ENCODE measurements around the gene PRTN3. TPM values are rescaled to one million over a fixed set of nuclear protein-coding genes. Genes with fewer than 3 reads are reported as not detected.

The PRTN3 gene
- total RNA-seq, 1 experiment from 2014 or later: not detected

- H3K36me3 Mint-ChIP-seq (ENCODE audit: insufficient read depth, unreplicated experiment): peaks cover 29% of the 10 kb centered on the region
- H3K27me3 Mint-ChIP-seq (ENCODE audit: insufficient read depth, unreplicated experiment): no peaks in the 10 kb centered on the region
- peaks cover 24% of the 10 kb centered on the region for H3K4me1 Mint-ChIP-seq (ENCODE audit: insufficient read depth, unreplicated experiment)
- ChIA-PET CTCF (interaction anchor here (0.6 to 1.0 kb wide), 2 partner anchors 13 to 129 kb away, joined by 3 read pairs; no protein-coding TSS in a partner anchor), POLR2A (no interaction called here)
- H3K9me3 Mint-ChIP-seq (ENCODE audit: unreplicated experiment): no peaks in the 10 kb centered on the region
- BruUV-seq (replicated peaks): no TSS peak
- DNase-seq (ENCODE audit: unreplicated experiment): peak; percentile 92
- H3K4me3 Mint-ChIP-seq (ENCODE audit: unreplicated experiment): no peak overlapping the region
- TF ChIP-seq, protein P1, sequence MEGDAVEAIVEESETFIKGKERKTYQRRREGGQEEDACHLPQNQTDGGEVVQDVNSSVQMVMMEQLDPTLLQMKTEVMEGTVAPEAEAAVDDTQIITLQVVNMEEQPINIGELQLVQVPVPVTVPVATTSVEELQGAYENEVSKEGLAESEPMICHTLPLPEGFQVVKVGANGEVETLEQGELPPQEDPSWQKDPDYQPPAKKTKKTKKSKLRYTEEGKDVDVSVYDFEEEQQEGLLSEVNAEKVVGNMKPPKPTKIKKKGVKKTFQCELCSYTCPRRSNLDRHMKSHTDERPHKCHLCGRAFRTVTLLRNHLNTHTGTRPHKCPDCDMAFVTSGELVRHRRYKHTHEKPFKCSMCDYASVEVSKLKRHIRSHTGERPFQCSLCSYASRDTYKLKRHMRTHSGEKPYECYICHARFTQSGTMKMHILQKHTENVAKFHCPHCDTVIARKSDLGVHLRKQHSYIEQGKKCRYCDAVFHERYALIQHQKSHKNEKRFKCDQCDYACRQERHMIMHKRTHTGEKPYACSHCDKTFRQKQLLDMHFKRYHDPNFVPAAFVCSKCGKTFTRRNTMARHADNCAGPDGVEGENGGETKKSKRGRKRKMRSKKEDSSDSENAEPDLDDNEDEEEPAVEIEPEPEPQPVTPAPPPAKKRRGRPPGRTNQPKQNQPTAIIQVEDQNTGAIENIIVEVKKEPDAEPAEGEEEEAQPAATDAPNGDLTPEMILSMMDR (IDR thresholded peaks at IDR 0.05; ENCODE audit: unreplicated experiment): no peak
- intact Hi-C loops (cut with micrococcal nuclease): loop anchor here (5.0 kb wide), 1 partner anchor 43 kb away; the partner anchor contains the start of gene R3HDM4
- no peak overlapping the region for H3K27ac Mint-ChIP-seq (ENCODE audit: low read depth, unreplicated experiment)
Measured at GRCh38 chr19:869245-870177, 28.7 kb downstream of the PRTN3 start.

DNA sequence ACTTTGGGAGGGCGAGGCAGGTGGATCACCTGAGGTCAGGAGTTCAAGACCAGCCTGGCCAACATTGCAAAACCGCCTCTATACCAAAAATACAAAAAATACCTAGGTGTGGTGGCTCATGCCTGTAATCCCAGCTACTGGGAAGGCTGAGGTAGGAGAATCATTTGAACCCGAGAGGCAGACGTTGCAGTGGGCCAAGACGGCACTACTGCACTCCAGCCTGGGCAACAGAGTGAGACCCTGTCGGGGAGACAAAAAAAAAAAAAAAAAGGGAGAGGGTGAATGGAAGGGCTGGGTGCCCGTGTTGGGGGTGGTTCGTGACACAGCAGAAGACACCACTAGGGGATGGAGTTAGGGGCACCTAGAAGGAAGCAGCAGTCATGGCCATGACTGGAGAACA, 29.5 kb downstream of the PRTN3 start:
- TF ChIP-seq, protein P1 (IDR thresholded peaks at IDR 0.05; ENCODE audit: unreplicated experiment): no peak
- H3K4me3 Mint-ChIP-seq (ENCODE audit: unreplicated experiment): peak overlapping the region; percentile 21
- no peak for DNase-seq (ENCODE audit: unreplicated experiment)
- BruUV-seq (replicated peaks): no TSS peak
- peaks cover 36% of the 10 kb centered on the region for H3K36me3 Mint-ChIP-seq (ENCODE audit: insufficient read depth, unreplicated experiment)
- no peak overlapping the region for H3K27ac Mint-ChIP-seq (ENCODE audit: low read depth, unreplicated experiment)
- H3K27me3 Mint-ChIP-seq (ENCODE audit: insufficient read depth, unreplicated experiment): no peaks in the 10 kb centered on the region
- POLR2A ChIA-PET: no interaction called here
- peaks cover 24% of the 10 kb centered on the region for H3K4me1 Mint-ChIP-seq (ENCODE audit: insufficient read depth, unreplicated experiment)
- CTCF ChIA-PET: interaction anchor here (1.0 kb wide), 1 partner anchor 14 kb away, joined by 3 read pairs; no protein-coding TSS in a partner anchor
- H3K9me3 Mint-ChIP-seq (ENCODE audit: unreplicated experiment): no peaks in the 10 kb centered on the region
- intact Hi-C loops (cut with micrococcal nuclease): loop anchor here (5.0 kb wide), 1 partner anchor 42 kb away; the partner anchor contains the start of gene R3HDM4

DNA sequence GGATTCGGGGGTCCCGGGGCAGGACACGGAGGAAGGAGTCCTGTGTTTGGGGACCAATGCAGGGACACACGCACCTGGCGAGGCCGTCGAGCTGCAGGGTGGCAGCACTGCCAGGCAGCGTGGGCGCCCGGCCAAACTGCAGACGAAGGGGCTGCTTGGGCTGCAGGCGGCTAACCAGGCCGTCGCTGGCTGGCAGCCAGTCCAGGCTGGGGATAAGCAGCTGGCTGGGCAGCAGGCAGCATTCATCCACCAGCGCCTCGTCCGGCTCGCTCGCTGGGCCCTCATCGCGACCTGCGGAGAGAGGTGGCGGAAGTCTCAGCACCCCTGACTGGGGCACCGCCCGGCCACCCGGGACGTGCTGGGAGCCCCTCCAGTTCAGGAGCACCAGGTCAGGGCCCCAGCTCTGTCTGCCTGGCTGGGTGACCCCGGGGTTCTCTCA, 30.2 kb downstream of the PRTN3 start:
- TF ChIP-seq, protein P1 (IDR thresholded peaks at IDR 0.05; ENCODE audit: unreplicated experiment): no peak
- no peaks in the 10 kb centered on the region for H3K27me3 Mint-ChIP-seq (ENCODE audit: insufficient read depth, unreplicated experiment)
- no TSS peak for BruUV-seq (replicated peaks)
- ChIA-PET POLR2A (no interaction called here), CTCF (interaction anchor here (0.5 kb wide), 1 partner anchor 14 kb away, joined by 3 read pairs; no protein-coding TSS in a partner anchor)
- H3K9me3 Mint-ChIP-seq (ENCODE audit: unreplicated experiment): no peaks in the 10 kb centered on the region
- no peak for DNase-seq (ENCODE audit: unreplicated experiment)
- peak overlapping the region; percentile 75 for H3K4me3 Mint-ChIP-seq (ENCODE audit: unreplicated experiment)
- no peak overlapping the region for H3K27ac Mint-ChIP-seq (ENCODE audit: low read depth, unreplicated experiment)
- H3K4me1 Mint-ChIP-seq (ENCODE audit: insufficient read depth, unreplicated experiment): peaks cover 24% of the 10 kb centered on the region
- intact Hi-C loops (cut with micrococcal nuclease): loop anchor here (5.0 kb wide), 1 partner anchor 41 kb away; the partner anchor contains the start of gene R3HDM4
- peaks cover 40% of the 10 kb centered on the region for H3K36me3 Mint-ChIP-seq (ENCODE audit: insufficient read depth, unreplicated experiment)
